ENCODE data around the gene TPTE2.
"Not testable (repeated sequence)": the region's sequence is repeated elsewhere in the genome, so short reads cannot be mapped to it uniquely, and the experiment has no call there.

TPTE2 gene

GRCh38 chr13:19561585-19561984, 253 bp upstream of the TPTE2 start:
- no peak for DNase-seq

- not testable (repeated sequence) for DNase-seq
These were observed 660 bp downstream of the TPTE2 start for GRCh38 chr13:19560672-19561071.

GRCh38 chr13:19559739-19560138, 1.6 kb downstream of the TPTE2 start:
- not testable (repeated sequence) for DNase-seq

GRCh38 chr13:19557287-19557686, 4.0 kb downstream of the TPTE2 start:
- not testable (repeated sequence) for DNase-seq

- DNase-seq, result not testable (repeated sequence)
These were observed 12.1 kb downstream of the TPTE2 start for GRCh38 chr13:19549245-19549644.

- DNase-seq, result not testable (repeated sequence)
These were observed 35.7 kb downstream of the TPTE2 start for GRCh38 chr13:19525634-19526033.

GRCh38 chr13:19519049-19519448, 42.3 kb downstream of the TPTE2 start:
- DNase-seq, result no peak

GRCh38 chr13:19507623-19508022, 53.7 kb downstream of the TPTE2 start:
- DNase-seq, result not testable (repeated sequence)

- not testable (repeated sequence) for DNase-seq
These were observed 101.2 kb downstream of the TPTE2 start for GRCh38 chr13:19460126-19460525.

- not testable (repeated sequence) for DNase-seq
These were observed 122.2 kb downstream of the TPTE2 start for GRCh38 chr13:19439056-19439686.

- not testable (repeated sequence) for DNase-seq
These were observed 123.6 kb downstream of the TPTE2 start for GRCh38 chr13:19437780-19438179.

GRCh38 chr13:19422236-19422635, 139.1 kb downstream of the TPTE2 start:
- DNase-seq, result not testable (repeated sequence)

- not testable (repeated sequence) for DNase-seq
These were observed 148.8 kb downstream of the TPTE2 start for GRCh38 chr13:19412494-19412893.

- DNase-seq, result not testable (repeated sequence)
These were observed 178.4 kb downstream of the TPTE2 start for GRCh38 chr13:19382746-19383511.

- no peak for DNase-seq
These were observed 179.2 kb downstream of the TPTE2 start for GRCh38 chr13:19382111-19382510.

All from activated naive CD4-positive, alpha-beta T cell (primary cell).